ENCODE data around the gene TDP1. TPM values are rescaled to one million over a fixed set of nuclear protein-coding genes. Genes with fewer than 3 reads are reported as not detected.

TDP1 gene
- total and polyA plus RNA-seq, 3 donors from 2014 or later: 37.0 to 55.2 (median 43.1) TPM

- intact Hi-C loops (cut with DNase I; ENCODE audit: low total_unique reads): no loop called here
- Histone ChIP-seq H3K4me3 (no peak overlapping the region), H3K4me1 (no peaks in the 10 kb centered on the region), H3K9me3 (no peaks in the 10 kb centered on the region), H3K27me3 (no peaks in the 10 kb centered on the region), H3K36me3 (ENCODE audit: low read depth, missing control alignments) (no peaks in the 10 kb centered on the region), H3K27ac (no peak overlapping the region)
- WGBS, 2 donors: 80 to 81% methylated on average over 6 of the region's 6 CpGs
- no peak for DNase-seq
- TF ChIP-seq POLR2A (IDR thresholded peaks at IDR 0.05) (no peak), CTCF (IDR thresholded peaks at IDR 0.05) (no peak)
Observed at GRCh38 chr14:90003526-90004307, 48.0 kb downstream of the TDP1 start.

GRCh38 chr14:90005441-90005840 is 49.7 kb downstream of the TDP1 start:
- no peaks in the 10 kb centered on the region for H3K36me3 ChIP-seq (ENCODE audit: low read depth, missing control alignments)
- H3K4me1 ChIP-seq: no peaks in the 10 kb centered on the region
- H3K4me3 ChIP-seq: no peak overlapping the region
- intact Hi-C loops (cut with DNase I; ENCODE audit: low total_unique reads): no loop called here
- H3K27ac ChIP-seq: no peak overlapping the region
- H3K27me3 ChIP-seq: no peaks in the 10 kb centered on the region
- H3K9me3 ChIP-seq: no peaks in the 10 kb centered on the region
- DNase-seq: no peak
- TF ChIP-seq POLR2A (IDR thresholded peaks at IDR 0.05) (no peak), CTCF (IDR thresholded peaks at IDR 0.05) (no peak)

- Histone ChIP-seq H3K27me3 (no peaks in the 10 kb centered on the region), H3K36me3 (ENCODE audit: low read depth, missing control alignments) (no peaks in the 10 kb centered on the region), H3K4me3 (no peak overlapping the region), H3K9me3 (no peaks in the 10 kb centered on the region), H3K4me1 (no peaks in the 10 kb centered on the region), H3K27ac (no peak overlapping the region)
- DNase-seq: no peak
- no peak for TF ChIP-seq CTCF (IDR thresholded peaks at IDR 0.05)
- no peak for TF ChIP-seq POLR2A (IDR thresholded peaks at IDR 0.05)
- WGBS, 2 donors: 88 to 90% methylated on average over 3 of the region's 3 CpGs
- intact Hi-C loops (cut with DNase I; ENCODE audit: low total_unique reads): no loop called here
Observed at GRCh38 chr14:90005939-90006530, 50.3 kb downstream of the TDP1 start.

GRCh38 chr14:90017371-90017770 is 61.6 kb downstream of the TDP1 start:
- intact Hi-C loops (cut with DNase I; ENCODE audit: low total_unique reads): no loop called here
- Histone ChIP-seq H3K9me3 (no peaks in the 10 kb centered on the region), H3K27ac (no peak overlapping the region), H3K4me3 (no peak overlapping the region), H3K36me3 (ENCODE audit: low read depth, missing control alignments) (no peaks in the 10 kb centered on the region), H3K27me3 (no peaks in the 10 kb centered on the region), H3K4me1 (no peaks in the 10 kb centered on the region)
- DNase-seq: no peak
- TF ChIP-seq POLR2A (IDR thresholded peaks at IDR 0.05) (no peak), CTCF (IDR thresholded peaks at IDR 0.05) (no peak)
- WGBS, 2 donors: 92 to 95% methylated on average over 4 of the region's 4 CpGs
